Upper lobe of left lung (tissue), 6 donors: Measurements from ENCODE around the gene HACD4. TPM values are rescaled to one million over a fixed set of nuclear protein-coding genes. Genes with fewer than 3 reads are reported as not detected.

ENCODE experiments used
- ATAC-seq, 2 donors: fragments of 200-7000 bp; cut with Tn5 transposase; one replicate each; pipeline ENCODE4 v1.9.1; 2022; ENCODE audit warnings: mild to moderate bottlenecking in 2 of 2, moderate library complexity in 2 of 2; ENCODE audit not compliant: low FRiP score in 2 of 2
- DNase-seq, 2 donors: peaks; one replicate each; pipeline ENCODE4 v3.0.0-alpha.2; 2019 to 2020
- H3K27ac ChIP-seq, 4 donors: fragments of 200-600 bp; sonication (generic); one replicate each; pipeline ENCODE4 v1.5.1; 2016 to 2019
- H3K27me3 ChIP-seq, 4 donors: fragments of 200-600 bp; sonication (generic); one replicate each; pipeline ENCODE4 v1.5.1; 2017 to 2019
- H3K36me3 ChIP-seq, 4 donors: fragments of 200-600 bp; sonication (generic); one replicate each; pipeline ENCODE4 v1.5.1; 2016 to 2019
- H3K4me1 ChIP-seq, 4 donors: fragments of 200-600 bp; sonication (generic); one replicate each; pipeline ENCODE4 v1.5.1; 2018 to 2019
- H3K4me3 ChIP-seq, 4 donors: fragments of 200-600 bp; sonication (generic); one replicate each; pipeline ENCODE4 v1.5.1; 2017 to 2019; ENCODE audit warnings: mild to moderate bottlenecking in 2 of 4, moderate library complexity in 1 of 4
- H3K9me3 ChIP-seq, 4 donors: fragments of 200-600 bp; sonication (generic); one replicate each; pipeline ENCODE4 v1.5.1; 2018 to 2019
- CTCF ChIP-seq, 6 experiments: fragments of 450-650 bp in 4 of 6; fragments of 200-600 bp in 2 of 6; sonication (generic) in 2 of 6; IDR thresholded peaks; one replicate each; pipeline ENCODE4 v1.5.1; 2016 to 2019; ENCODE audit warnings: antibody characterized with exemption in 6 of 6
- EP300 ChIP-seq, 4 donors: sonication (generic); formaldehyde crosslinking; IDR thresholded peaks; one replicate each; pipeline ENCODE4 v1.5.1; 2017; ENCODE audit warnings: antibody characterized with exemption in 4 of 4, control low read depth in 2 of 4
- POLR2A ChIP-seq, 4 donors: fragments of 450-650 bp; IDR thresholded peaks; one replicate each; pipeline ENCODE4 v1.5.1; 2016 to 2017; ENCODE audit warnings: antibody characterized with exemption in 4 of 4, mild to moderate bottlenecking in 2 of 4
- POLR2AphosphoS5 ChIP-seq, 2 donors: sonication (generic); formaldehyde crosslinking; IDR thresholded peaks; one replicate each; pipeline ENCODE4 v1.5.1; 2017; ENCODE audit warnings: antibody characterized with exemption in 2 of 2
- WGBS, 2 donors: methylation state at CpG; one replicate each; pipeline ENCODE4 v1.1.5; 2017 to 2018; 5-methylcytosine and 5-hydroxymethylcytosine counted together
- total RNA-seq, 6 donors: library from RNA; depleted of rRNA in 4 of 6; stranded (reverse); fragments of >200 nt in 4 of 6; gene quantifications; one replicate each; pipeline versions ENCODE4 v1.1.0 to v1.2.1, GENCODE V29; 2016 to 2021
- donor health status: DM: no; HTN: no; CAD: no; lungs with moderate emphysema.
- donor health status: DM: no; HTN: yes; CAD: no; lungs with severe emphysema.

Gene HACD4
- total RNA-seq, 6 donors from 2014 or later = 2.7 to 17.7 (median 7.3) TPM

DNA sequence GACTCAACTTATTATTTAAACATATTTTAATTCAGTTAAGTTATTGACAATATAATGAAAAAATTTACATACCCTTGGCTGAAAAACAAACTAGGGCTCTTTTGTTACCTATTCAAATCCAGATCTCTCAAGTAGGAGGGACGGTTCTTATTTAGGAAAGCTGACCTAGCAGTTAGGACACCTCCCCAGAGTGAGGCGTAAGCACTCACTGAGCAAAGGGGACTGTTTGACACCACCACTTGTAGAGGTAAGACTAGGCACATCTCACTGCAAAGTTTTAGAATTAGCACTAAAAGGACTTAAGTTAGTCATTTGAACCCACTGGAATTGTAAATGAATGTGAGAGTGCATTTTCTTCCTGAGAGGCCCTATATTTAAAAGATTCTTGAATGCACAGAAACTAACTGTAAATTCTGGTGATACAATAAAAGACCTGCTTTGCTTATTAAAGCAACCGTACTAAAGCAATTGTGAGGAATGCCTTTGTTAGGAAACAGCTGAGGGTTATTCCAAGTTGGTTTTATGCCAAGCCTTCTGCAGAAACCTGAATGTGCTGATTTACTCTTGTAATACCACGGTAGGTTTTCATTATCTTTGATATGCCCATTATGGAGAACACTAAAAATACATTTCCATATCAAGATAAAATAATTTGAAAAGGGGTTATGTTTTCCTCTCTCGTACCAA is 16.2 kb downstream of the HACD4 start:
- TF ChIP-seq EP300 (IDR thresholded peaks at IDR 0.05) = no peak
- TF ChIP-seq CTCF (IDR thresholded peaks at IDR 0.05) = no peak
- TF ChIP-seq POLR2AphosphoS5 (IDR thresholded peaks at IDR 0.05) = no peak
- TF ChIP-seq POLR2A (IDR thresholded peaks at IDR 0.05) = no peak
- Histone ChIP-seq H3K4me1 (no peaks in the 10 kb centered on the region), H3K36me3 (peaks cover 0 to 12% (median 0%) of the 10 kb centered on the region in 4 donors), H3K27me3 (no peaks in the 10 kb centered on the region), H3K27ac (no peak overlapping the region), H3K9me3 (no peaks in the 10 kb centered on the region), H3K4me3 (no peak overlapping the region)
- ATAC-seq (no peak), DNase-seq (no peak)
- 62% methylated on average over 5 of the region's 5 CpGs for WGBS, 2 donors

DNA sequence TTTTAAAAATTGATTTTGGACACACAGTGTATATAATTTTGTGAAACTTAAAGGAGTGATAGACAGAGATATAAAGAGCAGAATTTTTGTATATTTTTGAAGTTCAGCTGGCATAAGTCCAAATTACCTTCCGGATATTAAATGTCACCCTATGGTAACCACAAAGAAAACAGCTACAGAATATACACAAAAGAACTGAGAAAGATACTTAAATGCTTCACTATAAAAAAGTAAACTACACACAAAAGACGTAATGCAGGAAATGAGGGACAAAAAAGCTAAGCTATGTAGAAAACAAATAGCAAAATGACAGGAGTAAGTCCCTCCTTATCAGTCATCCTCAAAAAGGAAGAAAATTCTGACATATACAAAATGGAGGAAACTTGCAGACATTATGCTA is 29.4 kb downstream of the HACD4 start:
- Histone ChIP-seq H3K9me3 (no peaks in the 10 kb centered on the region), H3K36me3 (peaks cover 0 to 28% (median 8%) of the 10 kb centered on the region in 4 donors), H3K27me3 (no peaks in the 10 kb centered on the region), H3K4me1 (peaks cover 0 to 11% (median 0%) of the 10 kb centered on the region in 4 donors), H3K4me3 (no peak overlapping the region), H3K27ac (no peak overlapping the region)
- ATAC-seq = no peak
- 68 to 79% methylated on average over 2 of the region's 2 CpGs for WGBS, 2 donors
- DNase-seq = no peak
- TF ChIP-seq POLR2AphosphoS5 (IDR thresholded peaks at IDR 0.05) (no peak), CTCF (IDR thresholded peaks at IDR 0.05) (no peak), POLR2A (IDR thresholded peaks at IDR 0.05) (no peak), EP300 (IDR thresholded peaks at IDR 0.05) (no peak)

- H3K27me3 ChIP-seq = no peaks in the 10 kb centered on the region
- H3K4me3 ChIP-seq = no peak overlapping the region
- no peak overlapping the region for H3K27ac ChIP-seq
- ATAC-seq = no peak
- peaks cover 0 to 12% (median 0%) of the 10 kb centered on the region in 4 donors for H3K4me1 ChIP-seq
- DNase-seq = no peak
- TF ChIP-seq POLR2AphosphoS5 (IDR thresholded peaks at IDR 0.05) (no peak), POLR2A (IDR thresholded peaks at IDR 0.05) (no peak), CTCF (IDR thresholded peaks at IDR 0.05) (no peak), EP300 (IDR thresholded peaks at IDR 0.05) (no peak)
- no peaks in the 10 kb centered on the region for H3K9me3 ChIP-seq
- WGBS, 2 donors = 5 to 6% methylated on average over 1 of the region's 1 CpG
- H3K36me3 ChIP-seq = peaks cover 0 to 24% (median 7%) of the 10 kb centered on the region in 4 donors
These were observed 29.9 kb downstream of the HACD4 start for GRCh38 chr9:21001581-21001980.

- DNase-seq (no peak), ATAC-seq (no peak)
- Histone ChIP-seq H3K27ac (no peak overlapping the region), H3K36me3 (peaks cover 0 to 7% (median 0%) of the 10 kb centered on the region in 4 donors), H3K4me1 (peaks cover 0 to 12% (median 0%) of the 10 kb centered on the region in 4 donors), H3K9me3 (no peaks in the 10 kb centered on the region), H3K27me3 (no peaks in the 10 kb centered on the region), H3K4me3 (no peak overlapping the region)
- TF ChIP-seq EP300 (IDR thresholded peaks at IDR 0.05) = no peak
- TF ChIP-seq POLR2A (IDR thresholded peaks at IDR 0.05) = no peak
- TF ChIP-seq POLR2AphosphoS5 (IDR thresholded peaks at IDR 0.05) = no peak
- no peak for TF ChIP-seq CTCF (IDR thresholded peaks at IDR 0.05)
- 81 to 88% methylated on average over 2 of the region's 2 CpGs for WGBS, 2 donors
These were observed 33.9 kb downstream of the HACD4 start for GRCh38 chr9:20997503-20998076.
